K562 (cell line): Measurements from ENCODE around the gene VWC2.

Experiments used
- CTCF ChIP-seq, 3 experiments: IDR thresholded peaks in 2 of 3; conservative IDR thresholded peaks in 1 of 3; 2 replicates each; pipeline ENCODE4 v1.5.1; 2011 to 2012; ENCODE audit warnings: low read length in 3 of 3, mild to moderate bottlenecking in 3 of 3, control low read depth in 2 of 3, improper control_type of control experiment in 1 of 3, inconsistent platforms in 1 of 3, low read depth in 1 of 3, mixed read lengths in 1 of 3, moderate library complexity in 1 of 3; ENCODE audit not compliant: insufficient read depth in 2 of 3
- E4F1 ChIP-seq: fragments of 250-450 bp; sonication (Bioruptor Pico); IDR thresholded peaks from 2 replicates; pipeline ENCODE4 v1.5.0; 2021; ENCODE audit warnings: mild to moderate bottlenecking, borderline replicate concordance
- FOXA1 ChIP-seq: fragments of 450-650 bp; IDR thresholded peaks from 2 replicates; pipeline ENCODE4 v1.6.1; 2016; ENCODE audit warnings: mild to moderate bottlenecking, borderline replicate concordance
- RFX5 ChIP-seq: IDR thresholded peaks from 2 replicates; pipeline ENCODE4 v1.6.1; 2011; ENCODE audit warnings: low read depth, mild to moderate bottlenecking, improper control_type of control experiment, low read length
- U2AF1 ChIP-seq: fragments of 200-400 bp; formaldehyde crosslinking; optimal IDR thresholded peaks from 2 replicates; pipeline ENCODE3; 2017; ENCODE audit warnings: mild to moderate bottlenecking, low read depth, low read length, moderate library complexity
- ZFP91 ChIP-seq: sonication (generic); formaldehyde crosslinking; IDR thresholded peaks from 2 replicates; pipeline ENCODE4 v1.8.0; 2022; ENCODE audit warnings: mild to moderate bottlenecking, missing genetic modification reagents
- TF ChIP-seq, protein P1 (sequence below), 2 experiments: IDR thresholded peaks; 2 replicates each; pipeline ENCODE4 v1.6.1; 2012; ENCODE audit warnings: improper control_type of control experiment in 2 of 2, low read depth in 2 of 2, low read length in 2 of 2, borderline replicate concordance in 1 of 2

GRCh38 chr7:49817279-49817678 lies 43.8 kb downstream of the VWC2 start:
- TF ChIP-seq CTCF (IDR thresholded peaks at IDR 0.05 in 2 of 3, conservative IDR thresholded peaks at IDR 0.05 in 1 of 3; ENCODE audit: insufficient read depth in 2 of 3, low read depth in 1 of 3, low read length in 3 of 3), result no peak
- TF ChIP-seq E4F1 (CRISPR knock-in tag), result no peak
- TF ChIP-seq FOXA1, result no peak
- no peak for TF ChIP-seq RFX5
- TF ChIP-seq, protein P1, sequence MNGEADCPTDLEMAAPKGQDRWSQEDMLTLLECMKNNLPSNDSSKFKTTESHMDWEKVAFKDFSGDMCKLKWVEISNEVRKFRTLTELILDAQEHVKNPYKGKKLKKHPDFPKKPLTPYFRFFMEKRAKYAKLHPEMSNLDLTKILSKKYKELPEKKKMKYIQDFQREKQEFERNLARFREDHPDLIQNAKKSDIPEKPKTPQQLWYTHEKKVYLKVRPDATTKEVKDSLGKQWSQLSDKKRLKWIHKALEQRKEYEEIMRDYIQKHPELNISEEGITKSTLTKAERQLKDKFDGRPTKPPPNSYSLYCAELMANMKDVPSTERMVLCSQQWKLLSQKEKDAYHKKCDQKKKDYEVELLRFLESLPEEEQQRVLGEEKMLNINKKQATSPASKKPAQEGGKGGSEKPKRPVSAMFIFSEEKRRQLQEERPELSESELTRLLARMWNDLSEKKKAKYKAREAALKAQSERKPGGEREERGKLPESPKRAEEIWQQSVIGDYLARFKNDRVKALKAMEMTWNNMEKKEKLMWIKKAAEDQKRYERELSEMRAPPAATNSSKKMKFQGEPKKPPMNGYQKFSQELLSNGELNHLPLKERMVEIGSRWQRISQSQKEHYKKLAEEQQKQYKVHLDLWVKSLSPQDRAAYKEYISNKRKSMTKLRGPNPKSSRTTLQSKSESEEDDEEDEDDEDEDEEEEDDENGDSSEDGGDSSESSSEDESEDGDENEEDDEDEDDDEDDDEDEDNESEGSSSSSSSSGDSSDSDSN (IDR thresholded peaks at IDR 0.05; ENCODE audit: borderline replicate concordance in 1 of 2, low read depth in 2 of 2, low read length in 2 of 2), result no peak
- no peak for TF ChIP-seq ZFP91 (CRISPR knock-in tag)
- TF ChIP-seq U2AF1, result no peak
